Suppressor macrophage (primary cell): ENCODE data around the gene ZNF280A.
A peak's percentile ranks its signal among the peaks of the same experiment; 100 is the strongest.

Source experiments
- DNase-seq, 4 experiments: peaks; one replicate each; pipeline ENCODE4 v3.0.0-alpha.2; 2020 to 2022
- total RNA-seq, 17 experiments: gene quantifications; one replicate each; lab custom pipeline; 2026; ENCODE audit warnings: mixed read lengths in 6 of 17, inconsistent platforms in 3 of 17; lab: John Stamatoyannopoulos, UW

ZNF280A gene
- 0 to 0.44 (median 0) reads per million in 17 experiments for total RNA-seq

- no peak for DNase-seq
Observed at GRCh38 chr22:22520020-22520656, at the start of gene ZNF280A. Gene ZNF280A (minus strand): TSS chr22:22520270. CDS start chr22:22515630, 4,640 bp downstream.

- DNase-seq: no peak
Observed at GRCh38 chr22:22569218-22569617, 49.1 kb upstream of the ZNF280A start.

- peak; percentile 19 to 68 (median 41) for DNase-seq
Observed at GRCh38 chr22:22565981-22566380, 45.9 kb upstream of the ZNF280A start.

DNA sequence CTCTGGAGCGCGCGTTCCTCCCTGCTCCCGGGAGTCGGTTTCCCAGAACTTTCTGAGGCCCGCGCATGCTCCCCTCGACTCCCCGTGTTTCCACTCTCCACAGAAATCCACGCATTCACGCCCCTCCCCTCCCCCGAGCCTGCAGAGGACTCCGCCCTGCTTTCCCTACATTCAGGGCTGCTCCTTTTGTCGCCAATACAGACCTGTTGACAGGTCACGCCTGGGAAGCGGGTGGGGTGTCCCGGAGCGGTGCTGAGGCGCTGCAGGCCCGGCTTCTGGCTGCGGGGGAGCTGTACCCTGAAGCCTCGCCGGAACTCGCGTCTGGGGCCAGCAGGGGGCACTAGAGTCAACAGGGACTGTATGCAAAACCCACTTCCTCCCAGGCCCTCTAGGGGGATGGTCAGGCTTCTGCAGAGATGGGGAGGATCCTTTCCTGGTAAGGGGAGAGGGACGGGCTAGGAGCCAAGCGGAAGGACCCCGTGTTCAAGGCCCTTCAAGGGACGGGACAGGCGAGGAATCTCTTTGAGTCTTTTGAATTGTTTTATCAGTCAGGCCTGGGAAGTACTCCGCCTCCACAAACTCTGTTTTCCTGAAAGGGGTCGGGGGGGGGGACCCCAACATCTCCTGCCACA is 39.0 kb upstream of the ZNF280A start, which contains the start of gene PRAME:
Gene PRAME (minus strand): TSS at position 294 of the 632 bp plus-strand sequence. CDS start 2,433 bp downstream, outside the sequence.
- peak; percentile 84 to 93 (median 89) for DNase-seq

GRCh38 chr22:22558071-22558971 is 38.3 kb upstream of the ZNF280A start:
- no peak for DNase-seq

GRCh38 chr22:22556995-22557925 is 37.2 kb upstream of the ZNF280A start:
- no peak for DNase-seq

- no peak for DNase-seq
Observed at GRCh38 chr22:22556578-22556977, 36.5 kb upstream of the ZNF280A start.

DNA sequence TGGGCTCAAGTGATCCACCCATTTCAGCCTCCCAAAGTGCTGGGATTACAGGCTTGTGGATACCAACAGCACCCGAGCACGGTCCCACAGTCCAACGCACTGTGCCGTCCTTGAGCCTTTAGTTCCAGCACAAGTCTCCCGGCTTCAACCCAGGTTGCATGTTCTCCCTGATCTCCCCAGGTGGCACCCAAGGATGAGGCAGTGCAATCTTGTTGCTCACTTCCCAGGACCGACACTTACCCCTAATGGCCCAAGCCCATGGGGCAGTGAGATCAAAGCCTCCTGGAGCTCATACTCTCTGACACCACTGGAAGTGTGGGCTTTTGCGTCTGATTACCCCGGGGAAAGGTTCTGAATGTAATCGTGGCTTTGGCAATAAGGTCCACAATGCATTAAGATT is 35.5 kb upstream of the ZNF280A start:
- DNase-seq: no peak

DNA sequence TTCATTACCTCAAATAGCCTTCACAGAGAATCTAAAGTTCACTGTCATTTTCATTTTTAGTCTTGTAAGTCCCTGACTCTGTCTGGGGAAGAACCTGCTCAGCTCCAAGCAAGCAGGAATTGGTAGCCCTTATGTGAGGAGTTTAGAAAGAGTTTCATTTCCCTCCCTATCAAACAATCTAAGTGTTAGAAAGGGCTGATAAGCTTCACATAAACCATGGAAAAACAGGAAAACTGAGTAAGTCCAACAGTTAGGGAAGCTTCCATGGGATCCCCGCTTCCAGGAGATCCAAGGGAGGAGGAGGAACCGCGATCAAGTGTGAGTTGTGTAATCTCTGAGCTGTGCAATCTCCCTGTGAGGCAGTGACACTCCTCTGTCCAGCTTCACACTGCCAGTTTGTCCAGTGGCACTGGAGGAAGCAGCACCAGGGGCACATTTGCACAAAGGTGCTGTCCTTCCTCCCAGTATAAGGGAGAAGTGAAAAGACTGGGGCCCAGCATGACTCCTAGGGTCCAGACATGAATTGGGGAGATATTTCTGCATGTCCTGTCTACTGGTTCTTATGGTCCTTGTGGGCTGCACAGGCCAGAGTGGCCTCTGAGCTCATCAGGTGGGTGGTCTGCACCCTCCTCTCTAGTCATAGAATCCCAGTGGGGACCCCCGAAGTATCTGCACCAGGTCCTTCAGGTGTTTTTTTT is 34.7 kb upstream of the ZNF280A start:
- DNase-seq: peak; percentile 24 to 56 (median 32)

- no peak for DNase-seq
Observed at GRCh38 chr22:22553735-22554586, 33.9 kb upstream of the ZNF280A start.

DNA sequence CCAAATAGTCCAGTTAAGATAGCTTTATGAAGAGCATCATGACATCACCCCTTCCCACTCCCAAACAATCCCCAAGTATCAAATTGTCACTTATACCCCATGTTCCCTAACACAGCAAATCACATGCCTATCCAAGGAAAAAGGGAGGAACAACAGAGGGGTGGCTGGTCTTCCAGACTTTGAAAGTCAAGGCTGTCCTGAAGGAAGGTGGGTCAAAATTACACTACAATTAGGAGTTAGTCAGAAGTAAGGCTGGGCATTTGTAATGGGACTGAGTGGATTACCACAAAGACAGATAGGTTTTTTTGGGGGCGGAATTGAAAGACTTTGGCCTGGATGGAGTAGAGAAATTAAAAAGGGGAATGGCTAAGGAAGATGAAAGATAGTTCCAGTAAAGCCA is 33.1 kb upstream of the ZNF280A start:
- DNase-seq: no peak

DNA sequence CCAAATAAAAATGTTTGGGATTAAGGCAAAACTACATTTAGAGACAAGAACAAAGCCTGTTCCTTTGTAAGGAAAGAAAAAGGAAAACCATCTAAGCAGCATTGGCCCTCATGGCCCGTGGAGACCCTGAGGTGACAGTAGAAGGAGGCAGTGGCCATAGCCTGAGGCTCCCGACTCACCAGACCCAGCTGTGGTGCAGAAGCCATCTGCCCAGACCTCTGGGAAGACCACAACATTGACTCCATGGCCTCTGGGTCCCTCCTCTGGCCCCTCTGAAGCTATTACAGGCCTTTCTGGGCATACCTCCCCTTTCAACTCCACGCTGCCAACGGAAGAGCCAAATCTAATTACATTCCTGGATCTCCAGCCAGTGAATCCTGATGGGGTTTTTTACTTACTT is 32.6 kb upstream of the ZNF280A start:
- peak in 3 of 4 experiments; percentile 12 to 20 (median 14) for DNase-seq

DNA sequence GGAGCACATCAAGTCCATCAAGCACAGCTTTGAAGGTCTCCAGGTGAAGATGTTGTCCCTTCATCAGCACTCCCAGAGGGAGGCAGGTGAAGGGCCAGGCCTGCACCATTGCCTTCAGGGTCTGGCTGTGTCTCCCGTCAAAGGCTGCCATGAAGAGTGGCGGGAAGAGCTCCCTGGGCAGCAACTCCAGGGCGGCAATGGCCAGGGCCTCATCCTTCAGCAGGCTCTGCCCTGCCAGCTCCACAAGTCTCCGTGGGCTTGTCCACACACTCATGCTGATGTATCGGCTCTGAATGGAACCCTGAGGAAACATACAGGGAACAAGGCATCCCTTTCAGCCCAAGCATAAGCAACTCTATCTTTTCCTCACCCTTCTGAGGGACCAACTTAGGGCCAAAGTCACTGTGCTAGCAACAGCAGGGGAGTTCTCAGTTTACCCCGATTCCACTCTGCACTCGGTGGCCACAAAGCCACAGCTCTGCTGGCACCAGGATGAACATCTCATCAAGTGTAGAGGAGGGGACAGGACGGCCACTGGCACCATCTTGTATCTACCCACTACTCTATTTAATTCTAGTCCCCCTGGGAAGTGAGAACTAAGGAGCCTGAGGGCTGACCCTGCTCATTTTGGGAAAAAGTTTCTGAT is 30.8 kb upstream of the ZNF280A start:
- DNase-seq: no peak

DNA sequence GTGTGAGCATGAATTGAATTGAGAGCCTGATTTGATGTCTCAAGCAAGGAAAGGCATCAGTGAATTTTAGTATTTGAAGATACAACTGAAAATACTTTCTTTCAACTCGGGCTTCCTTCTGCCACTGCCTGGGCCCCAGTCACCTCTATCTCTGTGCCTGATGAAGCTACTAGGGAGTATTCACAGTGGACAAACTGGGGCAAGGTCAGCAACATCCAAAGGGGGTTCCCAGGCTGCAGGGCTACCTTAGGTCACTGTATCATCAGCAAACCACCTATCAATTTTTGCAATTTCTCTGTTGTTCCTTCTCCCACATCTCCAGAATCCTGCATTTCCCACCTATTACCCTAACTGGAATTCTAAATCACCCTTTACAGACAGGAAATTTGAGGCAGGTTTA is 28.8 kb upstream of the ZNF280A start:
- DNase-seq: no peak

DNA sequence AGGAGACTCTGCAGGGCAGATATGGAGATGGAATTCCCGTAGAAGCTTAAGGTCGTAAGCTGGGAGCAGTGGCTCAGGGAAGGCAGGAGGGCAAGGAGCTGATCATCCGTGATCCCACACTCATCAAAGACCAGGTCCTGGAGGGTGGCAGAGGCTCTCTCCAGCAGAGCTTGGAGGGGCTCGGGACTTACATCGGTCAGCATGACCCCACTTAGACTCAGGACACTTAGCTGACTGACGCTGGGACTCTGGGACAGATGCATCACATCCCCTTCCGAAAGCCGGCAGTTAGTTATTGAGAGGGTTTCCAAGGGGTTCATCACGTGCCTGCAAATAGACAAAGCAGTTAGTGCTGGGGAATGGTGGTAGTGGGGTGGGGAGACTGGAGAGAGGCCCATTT is 28.2 kb upstream of the ZNF280A start:
- no peak for DNase-seq

GRCh38 chr22:22547692-22548300 is 27.7 kb upstream of the ZNF280A start:
- peak; percentile 5 to 44 (median 19) for DNase-seq

- no peak for DNase-seq
Observed at GRCh38 chr22:22547226-22547625, 27.2 kb upstream of the ZNF280A start.

DNA sequence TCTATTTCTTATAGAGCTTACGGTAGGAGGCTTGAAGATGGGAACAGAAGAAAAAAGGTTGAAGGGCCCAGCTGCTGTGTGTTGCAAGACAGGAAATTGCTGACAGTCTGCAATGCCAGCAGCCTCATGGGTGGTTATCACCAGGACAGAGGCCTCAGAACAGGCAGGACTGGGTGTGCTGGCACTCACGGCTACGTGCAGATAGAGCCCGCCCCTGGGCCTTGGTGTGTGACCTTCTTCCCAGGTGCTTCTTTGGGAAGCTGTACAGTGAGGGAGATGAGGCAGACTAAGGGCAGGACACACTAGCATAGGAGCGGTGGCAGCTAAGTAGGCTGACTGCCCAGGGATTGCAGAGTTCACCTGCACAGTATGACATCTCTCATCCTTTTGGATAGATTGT is 26.4 kb upstream of the ZNF280A start:
- peak; percentile 41 to 73 (median 65) for DNase-seq

- no peak for DNase-seq
Observed at GRCh38 chr22:22545084-22545483, 25.0 kb upstream of the ZNF280A start.
